Measurements from ENCODE around the gene PIGZ.

DNA sequence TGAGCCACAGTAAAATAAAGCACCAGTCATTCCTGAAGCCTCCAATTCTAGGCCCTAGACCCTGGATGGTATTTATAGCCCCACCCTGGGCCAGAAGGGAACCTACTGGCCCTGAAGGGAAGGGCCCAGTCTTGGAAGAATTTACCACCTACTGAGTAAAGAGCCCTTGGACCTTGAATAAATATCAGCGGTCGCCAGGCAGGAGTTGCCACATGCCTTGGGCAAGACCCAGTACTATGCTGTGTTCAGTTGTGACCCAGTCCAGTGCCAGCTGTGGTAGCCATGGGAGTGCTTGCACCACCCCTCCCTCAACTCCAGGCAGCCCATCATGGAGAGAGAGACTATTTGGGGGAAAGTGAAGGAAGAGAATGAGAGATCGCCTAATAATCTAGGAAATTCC, 53.3 kb downstream of the PIGZ start:
- TF ChIP-seq, protein P1, sequence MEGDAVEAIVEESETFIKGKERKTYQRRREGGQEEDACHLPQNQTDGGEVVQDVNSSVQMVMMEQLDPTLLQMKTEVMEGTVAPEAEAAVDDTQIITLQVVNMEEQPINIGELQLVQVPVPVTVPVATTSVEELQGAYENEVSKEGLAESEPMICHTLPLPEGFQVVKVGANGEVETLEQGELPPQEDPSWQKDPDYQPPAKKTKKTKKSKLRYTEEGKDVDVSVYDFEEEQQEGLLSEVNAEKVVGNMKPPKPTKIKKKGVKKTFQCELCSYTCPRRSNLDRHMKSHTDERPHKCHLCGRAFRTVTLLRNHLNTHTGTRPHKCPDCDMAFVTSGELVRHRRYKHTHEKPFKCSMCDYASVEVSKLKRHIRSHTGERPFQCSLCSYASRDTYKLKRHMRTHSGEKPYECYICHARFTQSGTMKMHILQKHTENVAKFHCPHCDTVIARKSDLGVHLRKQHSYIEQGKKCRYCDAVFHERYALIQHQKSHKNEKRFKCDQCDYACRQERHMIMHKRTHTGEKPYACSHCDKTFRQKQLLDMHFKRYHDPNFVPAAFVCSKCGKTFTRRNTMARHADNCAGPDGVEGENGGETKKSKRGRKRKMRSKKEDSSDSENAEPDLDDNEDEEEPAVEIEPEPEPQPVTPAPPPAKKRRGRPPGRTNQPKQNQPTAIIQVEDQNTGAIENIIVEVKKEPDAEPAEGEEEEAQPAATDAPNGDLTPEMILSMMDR (IDR thresholded peaks at IDR 0.05), result no peak
- no peak for TF ChIP-seq POLR2A (IDR thresholded peaks at IDR 0.05)
